ENCODE data around the gene STX5.
A peak's percentile ranks its signal among the peaks of the same experiment; 100 is the strongest.

STX5 gene

DNA sequence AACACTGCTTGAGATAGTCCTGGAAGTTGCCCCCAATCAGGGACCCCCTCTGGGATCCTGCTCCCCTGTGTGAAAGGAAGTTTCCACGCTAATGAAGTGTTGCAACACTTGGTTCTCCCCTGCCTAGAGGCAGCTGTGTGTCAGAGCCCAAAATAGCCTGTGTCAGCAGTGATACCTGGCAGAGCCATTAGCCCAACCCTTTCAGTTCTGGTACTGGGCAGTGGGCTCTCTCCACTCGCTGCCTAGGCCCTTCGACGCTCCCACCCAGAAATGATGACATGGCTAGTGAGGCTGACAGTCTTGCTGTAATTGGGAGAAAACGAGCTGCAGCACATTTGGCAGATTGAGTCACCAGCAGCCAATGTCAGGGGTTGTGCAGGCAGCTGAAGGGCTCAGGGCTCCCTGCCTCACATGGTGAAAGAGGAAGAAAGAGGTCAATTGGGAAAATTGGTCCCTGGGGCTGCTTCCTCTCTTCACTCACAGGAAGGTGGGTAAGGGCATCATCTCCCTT, 25.2 kb downstream of the STX5 start:
- peak overlapping the region; percentile 76 for H3K27ac ChIP-seq (replicated peaks)
- no peaks in the 10 kb centered on the region for H3K27me3 ChIP-seq (ENCODE audit: insufficient read depth, poor library complexity, severe bottlenecking)
- DNase-seq (ENCODE audit: low read depth in 1 of 2, low spot score in 1 of 2): peak in 1 of 2 experiments; percentile 90
- TF ChIP-seq SPI1 (IDR thresholded peaks at IDR 0.05; ENCODE audit: borderline replicate concordance, low read depth): peak; percentile 53; the same call in 1 of the 2 replicates
- TF ChIP-seq, protein P1, sequence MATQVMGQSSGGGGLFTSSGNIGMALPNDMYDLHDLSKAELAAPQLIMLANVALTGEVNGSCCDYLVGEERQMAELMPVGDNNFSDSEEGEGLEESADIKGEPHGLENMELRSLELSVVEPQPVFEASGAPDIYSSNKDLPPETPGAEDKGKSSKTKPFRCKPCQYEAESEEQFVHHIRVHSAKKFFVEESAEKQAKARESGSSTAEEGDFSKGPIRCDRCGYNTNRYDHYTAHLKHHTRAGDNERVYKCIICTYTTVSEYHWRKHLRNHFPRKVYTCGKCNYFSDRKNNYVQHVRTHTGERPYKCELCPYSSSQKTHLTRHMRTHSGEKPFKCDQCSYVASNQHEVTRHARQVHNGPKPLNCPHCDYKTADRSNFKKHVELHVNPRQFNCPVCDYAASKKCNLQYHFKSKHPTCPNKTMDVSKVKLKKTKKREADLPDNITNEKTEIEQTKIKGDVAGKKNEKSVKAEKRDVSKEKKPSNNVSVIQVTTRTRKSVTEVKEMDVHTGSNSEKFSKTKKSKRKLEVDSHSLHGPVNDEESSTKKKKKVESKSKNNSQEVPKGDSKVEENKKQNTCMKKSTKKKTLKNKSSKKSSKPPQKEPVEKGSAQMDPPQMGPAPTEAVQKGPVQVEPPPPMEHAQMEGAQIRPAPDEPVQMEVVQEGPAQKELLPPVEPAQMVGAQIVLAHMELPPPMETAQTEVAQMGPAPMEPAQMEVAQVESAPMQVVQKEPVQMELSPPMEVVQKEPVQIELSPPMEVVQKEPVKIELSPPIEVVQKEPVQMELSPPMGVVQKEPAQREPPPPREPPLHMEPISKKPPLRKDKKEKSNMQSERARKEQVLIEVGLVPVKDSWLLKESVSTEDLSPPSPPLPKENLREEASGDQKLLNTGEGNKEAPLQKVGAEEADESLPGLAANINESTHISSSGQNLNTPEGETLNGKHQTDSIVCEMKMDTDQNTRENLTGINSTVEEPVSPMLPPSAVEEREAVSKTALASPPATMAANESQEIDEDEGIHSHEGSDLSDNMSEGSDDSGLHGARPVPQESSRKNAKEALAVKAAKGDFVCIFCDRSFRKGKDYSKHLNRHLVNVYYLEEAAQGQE (IDR thresholded peaks at IDR 0.05; ENCODE audit: insufficient replicate concordance, low read depth): no peak
- TF ChIP-seq POLR2AphosphoS5 (IDR thresholded peaks at IDR 0.05; ENCODE audit: low read depth): peak; percentile 51; the same call in 1 of the 2 replicates
- TF ChIP-seq, protein P2, sequence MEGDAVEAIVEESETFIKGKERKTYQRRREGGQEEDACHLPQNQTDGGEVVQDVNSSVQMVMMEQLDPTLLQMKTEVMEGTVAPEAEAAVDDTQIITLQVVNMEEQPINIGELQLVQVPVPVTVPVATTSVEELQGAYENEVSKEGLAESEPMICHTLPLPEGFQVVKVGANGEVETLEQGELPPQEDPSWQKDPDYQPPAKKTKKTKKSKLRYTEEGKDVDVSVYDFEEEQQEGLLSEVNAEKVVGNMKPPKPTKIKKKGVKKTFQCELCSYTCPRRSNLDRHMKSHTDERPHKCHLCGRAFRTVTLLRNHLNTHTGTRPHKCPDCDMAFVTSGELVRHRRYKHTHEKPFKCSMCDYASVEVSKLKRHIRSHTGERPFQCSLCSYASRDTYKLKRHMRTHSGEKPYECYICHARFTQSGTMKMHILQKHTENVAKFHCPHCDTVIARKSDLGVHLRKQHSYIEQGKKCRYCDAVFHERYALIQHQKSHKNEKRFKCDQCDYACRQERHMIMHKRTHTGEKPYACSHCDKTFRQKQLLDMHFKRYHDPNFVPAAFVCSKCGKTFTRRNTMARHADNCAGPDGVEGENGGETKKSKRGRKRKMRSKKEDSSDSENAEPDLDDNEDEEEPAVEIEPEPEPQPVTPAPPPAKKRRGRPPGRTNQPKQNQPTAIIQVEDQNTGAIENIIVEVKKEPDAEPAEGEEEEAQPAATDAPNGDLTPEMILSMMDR (IDR thresholded peaks at IDR 0.05; ENCODE audit: insufficient read depth, low read length): no peak
- peak overlapping the region; percentile 91; the same call in 1 of the 2 replicates for H3K4me3 ChIP-seq (replicated peaks; ENCODE audit: insufficient read depth, low read length)

DNA sequence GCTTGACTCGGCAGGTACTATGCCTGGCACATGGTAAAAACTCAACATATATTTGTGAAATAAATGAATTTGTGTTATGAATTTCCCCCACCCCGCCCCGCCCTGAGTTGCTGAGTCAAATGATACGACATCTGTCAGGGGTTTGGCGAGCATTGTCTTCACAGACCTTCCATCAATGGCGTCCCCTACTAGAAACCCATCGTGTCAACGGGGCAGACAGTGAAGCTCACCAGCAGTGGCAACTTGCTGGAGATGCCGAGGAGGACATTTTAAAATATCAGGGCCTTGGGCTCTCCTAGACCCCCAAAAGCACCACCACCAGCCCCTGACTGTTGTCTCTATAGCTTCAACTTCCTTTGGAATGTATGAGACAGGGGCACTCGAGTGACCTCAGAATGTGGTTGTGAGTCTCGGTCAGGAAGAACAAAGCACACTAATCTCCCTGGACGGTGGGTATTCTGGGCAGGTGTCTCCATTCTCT, 25.9 kb downstream of the STX5 start:
- no peak for TF ChIP-seq SPI1 (IDR thresholded peaks at IDR 0.05; ENCODE audit: borderline replicate concordance, low read depth)
- TF ChIP-seq, protein P1 (IDR thresholded peaks at IDR 0.05; ENCODE audit: insufficient replicate concordance, low read depth): no peak
- TF ChIP-seq GABPA (IDR thresholded peaks at IDR 0.05; ENCODE audit: low read depth): no peak
- peak overlapping the region; percentile 76 for H3K27ac ChIP-seq (replicated peaks)
- H3K27me3 ChIP-seq (ENCODE audit: insufficient read depth, poor library complexity, severe bottlenecking): no peaks in the 10 kb centered on the region
- peak in 1 of 2 experiments; percentile 21 for DNase-seq (ENCODE audit: low read depth in 1 of 2, low spot score in 1 of 2)
- peak overlapping the region; percentile 91 for H3K4me3 ChIP-seq (replicated peaks; ENCODE audit: insufficient read depth, low read length)

DNA sequence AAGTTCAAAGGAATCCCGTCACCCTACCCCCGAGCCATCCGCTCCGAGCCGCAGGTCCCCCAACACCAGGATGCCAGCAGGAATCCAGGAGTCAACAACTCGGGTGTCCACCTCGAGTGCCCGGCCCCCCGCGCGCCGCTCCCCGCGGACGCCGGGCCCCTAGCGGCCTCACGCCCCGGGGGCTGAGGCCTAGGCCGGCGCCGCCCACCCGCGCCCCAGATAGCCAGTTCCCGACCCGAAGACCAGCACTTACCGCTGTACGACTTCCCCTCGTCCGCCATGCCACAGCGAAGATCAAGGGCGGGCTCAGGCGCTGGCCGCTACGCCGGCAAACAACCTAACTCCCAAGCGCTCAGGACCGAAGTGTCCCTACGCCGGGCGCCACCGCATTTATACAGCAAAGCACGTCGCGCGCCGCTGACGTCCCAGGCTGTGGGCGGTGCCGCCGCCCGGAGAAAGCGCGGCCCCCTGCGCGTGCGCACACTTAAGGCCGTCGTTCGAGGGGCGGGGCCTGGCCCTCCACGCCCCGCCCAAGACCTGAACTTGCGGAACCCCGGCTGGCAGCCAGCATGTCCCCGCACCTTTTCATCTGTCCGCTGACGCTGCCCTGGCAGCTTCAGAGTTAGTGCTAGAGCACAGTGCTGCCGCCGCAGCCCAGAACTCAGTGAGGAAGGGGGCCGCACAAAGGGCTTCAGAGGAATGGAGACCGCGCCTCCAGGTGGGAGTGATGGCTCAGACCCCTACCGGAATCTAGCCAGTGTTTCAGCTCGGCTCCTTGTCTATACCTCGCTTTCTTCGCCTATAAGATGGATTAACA, 26.6 kb downstream of the STX5 start, which contains the start of gene NXF1:
TSS of gene NXF1 (minus strand) at position 365 of the 817 bp plus-strand sequence. CDS start at position 281, 84 bp downstream.
- Histone ChIP-seq H3K27me3 (ENCODE audit: insufficient read depth, poor library complexity, severe bottlenecking) (no peaks in the 10 kb centered on the region), H3K27ac (replicated peaks) (peak within 1 kb of the TSS; percentile 76), H3K4me3 (replicated peaks; ENCODE audit: insufficient read depth, low read length) (peak within 1 kb of the TSS; percentile 91)
- peak; percentile 94 to 96 for DNase-seq (ENCODE audit: low read depth in 1 of 2, low spot score in 1 of 2)
- TF ChIP-seq, protein P1 (IDR thresholded peaks at IDR 0.05; ENCODE audit: insufficient replicate concordance, low read depth): peak; percentile 81
- TF ChIP-seq, protein P2 (IDR thresholded peaks at IDR 0.05; ENCODE audit: insufficient read depth, low read length): no peak
- TF ChIP-seq SPI1 (IDR thresholded peaks at IDR 0.05; ENCODE audit: borderline replicate concordance, low read depth): peak; percentile 1; the same call in 1 of the 2 replicates
- TF ChIP-seq GABPA (IDR thresholded peaks at IDR 0.05; ENCODE audit: low read depth): no peak
- TF ChIP-seq POLR2AphosphoS5 (IDR thresholded peaks at IDR 0.05; ENCODE audit: low read depth): peak; percentile 100

Data from HL-60 (cell line).